Neural progenitor cell (in vitro differentiated cells): Measurements from ENCODE around the gene PLD5. TPM values are rescaled to one million over a fixed set of nuclear protein-coding genes. Genes with fewer than 3 reads are reported as not detected.
"Not testable (repeated sequence)": the region's sequence is repeated elsewhere in the genome, so short reads cannot be mapped to it uniquely, and the experiment has no call there.

Source experiments
- DNase-seq: peaks from one replicate; pipeline ENCODE4 v3.0.0-alpha.2; 2016; ENCODE audit warnings: low spot score
- H2AFZ ChIP-seq: fragments of 200-600 bp; sonication (generic); replicated peaks from 2 replicates; pipeline ENCODE4 v1.6.1; 2016; ENCODE audit warnings: antibody characterized with exemption
- H3F3A ChIP-seq: fragments of 200-600 bp; sonication (generic); 2 replicates; pipeline ENCODE4 v1.6.1; 2016; ENCODE audit warnings: antibody characterized with exemption, low read depth
- H3K27ac ChIP-seq: fragments of 200-600 bp; sonication (generic); 2 replicates; pipeline ENCODE4 v1.5.1; 2016; ENCODE audit warnings: mild to moderate bottlenecking
- H3K27me3 ChIP-seq: fragments of 200-600 bp; sonication (generic); 2 replicates; pipeline ENCODE4 v1.6.1; 2016; ENCODE audit warnings: mild to moderate bottlenecking, moderate library complexity
- H3K36me3 ChIP-seq: fragments of 200-600 bp; sonication (generic); 2 replicates; pipeline ENCODE4 v1.5.1; 2016
- H3K4me1 ChIP-seq: fragments of 200-600 bp; sonication (generic); 2 replicates; pipeline ENCODE4 v1.6.1; 2016; ENCODE audit warnings: mixed run types
- H3K4me2 ChIP-seq: fragments of 200-600 bp; sonication (generic); 2 replicates; pipeline ENCODE4 v1.6.1; 2016
- H3K4me3 ChIP-seq: fragments of 200-600 bp; sonication (generic); 2 replicates; pipeline ENCODE4 v1.5.1; 2016
- H3K79me2 ChIP-seq: fragments of 200-600 bp; sonication (generic); 2 replicates; pipeline ENCODE4 v1.6.1; 2016; ENCODE audit warnings: low read depth
- H3K9ac ChIP-seq: fragments of 200-600 bp; sonication (generic); 2 replicates; pipeline ENCODE4 v1.6.1; 2016
- H3K9me3 ChIP-seq: fragments of 200-600 bp; sonication (generic); 2 replicates; pipeline ENCODE4 v1.5.1; 2016; ENCODE audit warnings: low read depth
- H4K20me1 ChIP-seq: fragments of 200-600 bp; sonication (generic); 2 replicates; pipeline ENCODE4 v1.6.1; 2016; ENCODE audit warnings: low read depth
- H3K27ac Mint-ChIP-seq: 3 replicates; pipeline ENCODE4 v1.8.0; 2021; ENCODE audit warnings: mixed read lengths
- H3K27me3 Mint-ChIP-seq: 2 replicates; pipeline ENCODE4 v1.8.0; 2022; ENCODE audit warnings: low read depth, mild to moderate bottlenecking, inconsistent platforms, moderate library complexity, mixed read lengths; ENCODE audit not compliant: insufficient read depth
- H3K36me3 Mint-ChIP-seq: 3 replicates; pipeline ENCODE4 v1.8.0; 2021; ENCODE audit warnings: mixed read lengths
- H3K4me1 Mint-ChIP-seq: 3 replicates; pipeline ENCODE4 v1.8.0; 2021; ENCODE audit warnings: mixed read lengths
- H3K4me3 Mint-ChIP-seq: 3 replicates; pipeline ENCODE4 v1.8.0; 2021; ENCODE audit warnings: mild to moderate bottlenecking, moderate library complexity, mixed read lengths
- H3K9me3 Mint-ChIP-seq: 3 replicates; pipeline ENCODE4 v1.8.0; 2020; ENCODE audit warnings: mixed read lengths
- CTCF ChIP-seq: fragments of 200-600 bp; sonication (generic); IDR thresholded peaks from 2 replicates; pipeline ENCODE4 v1.5.1; 2017; ENCODE audit warnings: antibody characterized with exemption, mild to moderate bottlenecking
- EZH2 ChIP-seq: fragments of 200-600 bp; sonication (generic); IDR thresholded peaks from 2 replicates; pipeline ENCODE4 v1.6.1; 2017; ENCODE audit warnings: antibody characterized with exemption, mild to moderate bottlenecking, moderate library complexity
- EZH2phosphoT487 ChIP-seq: fragments of 200-600 bp; sonication (generic); IDR thresholded peaks from 2 replicates; pipeline ENCODE4 v1.6.1; 2017; ENCODE audit warnings: antibody characterized with exemption
- total RNA-seq: library from RNA; depleted of rRNA; stranded (reverse); fragments of >200 nt; gene quantifications from 2 replicates; pipeline ENCODE4 v1.2.3, GENCODE V29; 2015; ENCODE audit warnings: low replicate concordance

PLD5 gene
- total RNA-seq, 1 donor from 2014 or later, result 1.8 TPM

- Histone ChIP-seq H3K4me3 (no peak overlapping the region), H3K4me1 (no peaks in the 10 kb centered on the region), H3K4me2 (no peak overlapping the region), H3F3A (no peaks in the 10 kb centered on the region), H3K36me3 (no peaks in the 10 kb centered on the region), H3K79me2 (no peaks in the 10 kb centered on the region), H3K27me3 (no peaks in the 10 kb centered on the region), H4K20me1 (no peaks in the 10 kb centered on the region), H3K9ac (no peak overlapping the region), H2AFZ (no peak overlapping the region), H3K27ac (no peak overlapping the region), H3K9me3 (no peaks in the 10 kb centered on the region)
- no peak for DNase-seq
- no peaks in the 10 kb centered on the region for H3K4me1 Mint-ChIP-seq
- TF ChIP-seq EZH2 (no peak), CTCF (no peak), EZH2phosphoT487 (no peak)
- no peak overlapping the region for H3K4me3 Mint-ChIP-seq
- no peaks in the 10 kb centered on the region for H3K36me3 Mint-ChIP-seq
- H3K27ac Mint-ChIP-seq, result no peak overlapping the region
- H3K9me3 Mint-ChIP-seq, result no peaks in the 10 kb centered on the region
- peaks cover 3% of the 10 kb centered on the region for H3K27me3 Mint-ChIP-seq
Observed at GRCh38 chr1:242065813-242066212, 458.7 kb downstream of the PLD5 start.

DNA sequence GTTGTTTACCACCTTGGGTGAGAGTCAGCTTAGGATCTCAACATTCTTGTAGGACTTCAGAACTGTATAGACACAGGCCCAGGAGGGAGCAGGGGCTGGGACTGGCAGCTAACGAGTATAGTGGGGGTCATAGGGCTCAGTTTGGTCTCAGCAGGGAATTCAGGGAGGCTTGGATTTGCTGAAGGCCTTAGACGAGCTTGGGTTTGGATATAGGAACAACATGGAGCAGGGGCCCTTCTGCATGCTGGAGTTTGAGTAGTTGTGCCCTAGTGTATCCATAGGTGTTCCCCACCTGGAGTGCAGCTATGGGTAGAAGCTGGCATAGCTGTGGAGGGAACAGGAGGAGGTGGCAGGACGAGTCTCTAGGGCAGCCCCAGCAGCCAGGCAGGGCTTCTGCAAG is 462.2 kb downstream of the PLD5 start:
- no peaks in the 10 kb centered on the region for H3K36me3 ChIP-seq
- no peaks in the 10 kb centered on the region for H3K9me3 Mint-ChIP-seq
- peaks cover 4% of the 10 kb centered on the region for H3K27me3 Mint-ChIP-seq
- no peaks in the 10 kb centered on the region for H4K20me1 ChIP-seq
- H3K4me3 Mint-ChIP-seq, result no peak overlapping the region
- no peak overlapping the region for H3K27ac ChIP-seq
- no peaks in the 10 kb centered on the region for H3K79me2 ChIP-seq
- DNase-seq, result no peak
- H2AFZ ChIP-seq, result no peak overlapping the region
- no peak overlapping the region for H3K27ac Mint-ChIP-seq
- no peaks in the 10 kb centered on the region for H3K4me1 ChIP-seq
- no peaks in the 10 kb centered on the region for H3K9me3 ChIP-seq
- H3K4me1 Mint-ChIP-seq, result peaks cover 2% of the 10 kb centered on the region
- H3K36me3 Mint-ChIP-seq, result no peaks in the 10 kb centered on the region
- H3K4me2 ChIP-seq, result no peak overlapping the region
- TF ChIP-seq EZH2 (no peak), EZH2phosphoT487 (no peak), CTCF (no peak)
- H3K4me3 ChIP-seq, result no peak overlapping the region
- no peak overlapping the region for H3K9ac ChIP-seq
- no peaks in the 10 kb centered on the region for H3F3A ChIP-seq
- H3K27me3 ChIP-seq, result no peaks in the 10 kb centered on the region

DNA sequence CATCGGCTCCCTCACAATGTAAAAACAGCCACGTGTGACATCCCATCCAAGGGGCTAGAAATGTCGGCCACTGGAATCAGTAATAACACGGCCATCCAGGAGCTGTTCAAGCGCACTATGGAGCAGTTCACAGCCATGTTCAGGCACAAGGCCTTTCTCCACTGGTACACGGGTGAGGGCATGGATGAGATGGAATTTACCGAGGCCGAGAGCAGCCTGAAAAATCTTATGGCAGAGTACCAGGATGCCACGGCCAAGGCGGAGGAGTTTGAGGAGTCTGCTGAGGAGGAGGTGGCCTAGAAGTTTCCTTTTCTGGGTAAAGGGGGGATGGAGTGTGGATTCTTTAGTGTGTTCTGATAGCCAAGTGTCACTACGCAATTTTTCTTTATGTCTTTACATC is 464.5 kb downstream of the PLD5 start:
- no peaks in the 10 kb centered on the region for H3K9me3 Mint-ChIP-seq
- H3F3A ChIP-seq, result no peaks in the 10 kb centered on the region
- no peak overlapping the region for H3K9ac ChIP-seq
- H2AFZ ChIP-seq, result no peak overlapping the region
- H4K20me1 ChIP-seq, result no peaks in the 10 kb centered on the region
- TF ChIP-seq CTCF, result no peak
- no peak for TF ChIP-seq EZH2phosphoT487
- no peak for TF ChIP-seq EZH2
- no peak overlapping the region for H3K4me2 ChIP-seq
- no peak overlapping the region for H3K27ac Mint-ChIP-seq
- no peak for DNase-seq
- H3K27me3 Mint-ChIP-seq, result peaks cover 4% of the 10 kb centered on the region
- no peaks in the 10 kb centered on the region for H3K4me1 ChIP-seq
- H3K27ac ChIP-seq, result no peak overlapping the region
- no peak overlapping the region for H3K4me3 ChIP-seq
- H3K36me3 ChIP-seq, result no peaks in the 10 kb centered on the region
- no peak overlapping the region for H3K4me3 Mint-ChIP-seq
- peaks cover 4% of the 10 kb centered on the region for H3K4me1 Mint-ChIP-seq
- H3K27me3 ChIP-seq, result no peaks in the 10 kb centered on the region
- no peaks in the 10 kb centered on the region for H3K36me3 Mint-ChIP-seq
- no peaks in the 10 kb centered on the region for H3K79me2 ChIP-seq
- H3K9me3 ChIP-seq, result no peaks in the 10 kb centered on the region

- H3F3A ChIP-seq, H3K4me3 ChIP-seq, H3K36me3 Mint-ChIP-seq, DNase-seq, H3K4me3 Mint-ChIP-seq, H3K27me3 ChIP-seq, H3K9me3 Mint-ChIP-seq, H3K27ac Mint-ChIP-seq, H2AFZ ChIP-seq, H3K27ac ChIP-seq, H3K9ac ChIP-seq, H3K4me2 ChIP-seq, H3K79me2 ChIP-seq, H3K9me3 ChIP-seq, H3K4me1 ChIP-seq, H3K36me3 ChIP-seq, H3K4me1 Mint-ChIP-seq, H3K27me3 Mint-ChIP-seq, H4K20me1 ChIP-seq: not testable (repeated sequence)
Observed at GRCh38 chr1:242058582-242058981, 465.9 kb downstream of the PLD5 start.

DNA sequence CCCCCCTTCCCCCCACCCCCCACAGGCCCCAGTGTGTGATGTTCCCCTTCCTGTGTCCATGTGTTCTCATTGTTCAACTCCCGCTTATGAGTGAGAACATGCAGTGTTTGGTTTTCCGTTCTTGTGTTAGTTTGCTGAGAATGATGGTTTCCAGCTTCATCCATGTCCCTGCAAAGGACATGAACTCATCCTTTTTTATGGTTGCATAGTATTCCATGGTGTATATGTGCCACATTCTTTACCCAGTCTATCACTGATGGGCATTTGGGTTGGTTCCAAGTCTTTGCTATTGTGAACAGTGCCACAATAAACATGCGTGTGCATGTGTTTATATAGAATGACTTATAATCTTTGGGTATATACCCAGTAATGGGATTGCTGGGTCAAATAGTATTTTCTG is 466.3 kb downstream of the PLD5 start:
- H3K27me3 Mint-ChIP-seq, DNase-seq, H3K4me3 ChIP-seq, H3K4me1 Mint-ChIP-seq, H3K4me1 ChIP-seq, H2AFZ ChIP-seq, H3K9me3 Mint-ChIP-seq, H3K27ac Mint-ChIP-seq, H3K4me3 Mint-ChIP-seq, H3K4me2 ChIP-seq, H3K36me3 ChIP-seq, H4K20me1 ChIP-seq, H3K9me3 ChIP-seq, H3K9ac ChIP-seq, H3K27me3 ChIP-seq, H3K27ac ChIP-seq, H3K36me3 Mint-ChIP-seq, H3F3A ChIP-seq, H3K79me2 ChIP-seq: not testable (repeated sequence)
